ENCODE measurements around the gene UBE2L6.

- TF ChIP-seq, protein P1, sequence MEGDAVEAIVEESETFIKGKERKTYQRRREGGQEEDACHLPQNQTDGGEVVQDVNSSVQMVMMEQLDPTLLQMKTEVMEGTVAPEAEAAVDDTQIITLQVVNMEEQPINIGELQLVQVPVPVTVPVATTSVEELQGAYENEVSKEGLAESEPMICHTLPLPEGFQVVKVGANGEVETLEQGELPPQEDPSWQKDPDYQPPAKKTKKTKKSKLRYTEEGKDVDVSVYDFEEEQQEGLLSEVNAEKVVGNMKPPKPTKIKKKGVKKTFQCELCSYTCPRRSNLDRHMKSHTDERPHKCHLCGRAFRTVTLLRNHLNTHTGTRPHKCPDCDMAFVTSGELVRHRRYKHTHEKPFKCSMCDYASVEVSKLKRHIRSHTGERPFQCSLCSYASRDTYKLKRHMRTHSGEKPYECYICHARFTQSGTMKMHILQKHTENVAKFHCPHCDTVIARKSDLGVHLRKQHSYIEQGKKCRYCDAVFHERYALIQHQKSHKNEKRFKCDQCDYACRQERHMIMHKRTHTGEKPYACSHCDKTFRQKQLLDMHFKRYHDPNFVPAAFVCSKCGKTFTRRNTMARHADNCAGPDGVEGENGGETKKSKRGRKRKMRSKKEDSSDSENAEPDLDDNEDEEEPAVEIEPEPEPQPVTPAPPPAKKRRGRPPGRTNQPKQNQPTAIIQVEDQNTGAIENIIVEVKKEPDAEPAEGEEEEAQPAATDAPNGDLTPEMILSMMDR (IDR thresholded peaks at IDR 0.05; ENCODE audit: low read depth, low read length, missing input control): no peak
- TF ChIP-seq SP1 (IDR thresholded peaks at IDR 0.05): peak; percentile 68
- no peak for TF ChIP-seq TAF1 (conservative IDR thresholded peaks at IDR 0.05)
- TF ChIP-seq YY1 (IDR thresholded peaks at IDR 0.05): peak; percentile 56
- TF ChIP-seq RAD21 (IDR thresholded peaks at IDR 0.05): peak in 1 of 2 donors; percentile 31
- peak; percentile 86 for TF ChIP-seq MAX (IDR thresholded peaks at IDR 0.05)
- TF ChIP-seq ATF3 (IDR thresholded peaks at IDR 0.05): no peak
- TF ChIP-seq GABPA (IDR thresholded peaks at IDR 0.05 in 1 of 2, conservative IDR thresholded peaks at IDR 0.05 in 1 of 2): no peak
- TF ChIP-seq REST (IDR thresholded peaks at IDR 0.05): no peak
- TF ChIP-seq EGR1 (IDR thresholded peaks at IDR 0.05; ENCODE audit: low read depth in 2 of 2): no peak
Measured at GRCh38 chr11:57588046-57588710, 20.7 kb upstream of the UBE2L6 start.

Measured in liver (tissue), 3 donors.